HepG2 (cell line): ENCODE results near the gene NPB. TPM values are rescaled to one million over a fixed set of nuclear protein-coding genes. Genes with fewer than 3 reads are reported as not detected.

ENCODE experiments used
- DPF2 ChIP-seq: sonication (generic); formaldehyde crosslinking; IDR thresholded peaks from 2 replicates; pipeline ENCODE4 v1.4.0; 2020; ENCODE audit warnings: mild to moderate bottlenecking, low read depth, missing genetic modification reagents, borderline replicate concordance
- HNRNPL ChIP-seq: fragments of 200-400 bp; formaldehyde crosslinking; IDR thresholded peaks from 2 replicates; pipeline ENCODE4 v1.6.1; 2017; ENCODE audit warnings: mild to moderate bottlenecking, low read depth, low read length
- HOXA3 ChIP-seq: sonication (generic); formaldehyde crosslinking; IDR thresholded peaks from 2 replicates; pipeline ENCODE4 v1.5.0; 2020; ENCODE audit warnings: missing genetic modification reagents
- ISX ChIP-seq: sonication (generic); formaldehyde crosslinking; conservative IDR thresholded peaks from 2 replicates; pipeline ENCODE4 v1.5.0; 2020; ENCODE audit warnings: missing genetic modification reagents
- PHF8 ChIP-seq: sonication (generic); formaldehyde crosslinking; IDR thresholded peaks from 2 replicates; pipeline ENCODE4 v1.5.0; 2020; ENCODE audit warnings: missing genetic modification reagents
- RBM22 ChIP-seq: fragments of 200-400 bp; formaldehyde crosslinking; optimal IDR thresholded peaks from 2 replicates; pipeline ENCODE3; 2017; ENCODE audit warnings: mild to moderate bottlenecking, low read length, moderate library complexity
- RFX5 ChIP-seq: IDR thresholded peaks from 2 replicates; pipeline ENCODE4 v1.6.1; 2011; ENCODE audit warnings: low read depth, low read length, improper control_type of control experiment
- TRAFD1 ChIP-seq: sonication (generic); formaldehyde crosslinking; IDR thresholded peaks from 2 replicates; pipeline ENCODE4 v1.5.1; 2020; ENCODE audit warnings: missing genetic modification reagents, mild to moderate bottlenecking, borderline replicate concordance
- ZNF276 ChIP-seq: sonication (generic); formaldehyde crosslinking; IDR thresholded peaks from 2 replicates; pipeline ENCODE4 v1.4.0; 2020; ENCODE audit warnings: mild to moderate bottlenecking, low read depth, missing genetic modification reagents
- ZNF30 ChIP-seq: sonication (generic); formaldehyde crosslinking; IDR thresholded peaks from 2 replicates; pipeline ENCODE4 v1.5.0; 2020; ENCODE audit warnings: mild to moderate bottlenecking, missing genetic modification reagents
- ZNF33A ChIP-seq: sonication (generic); formaldehyde crosslinking; IDR thresholded peaks from 2 replicates; pipeline ENCODE4 v1.5.1; 2020; ENCODE audit warnings: missing genetic modification reagents, mild to moderate bottlenecking, moderate library complexity, borderline replicate concordance
- ZNF564 ChIP-seq: sonication (generic); formaldehyde crosslinking; IDR thresholded peaks from 2 replicates; pipeline ENCODE4 v1.8.1; 2023; ENCODE audit warnings: mild to moderate bottlenecking, missing genetic modification reagents
- ZNF703 ChIP-seq: sonication (generic); formaldehyde crosslinking; IDR thresholded peaks from 2 replicates; pipeline ENCODE4 v1.5.1; 2020; ENCODE audit warnings: missing genetic modification reagents, mild to moderate bottlenecking, moderate library complexity, borderline replicate concordance
- ZNF740 ChIP-seq: sonication (generic); formaldehyde crosslinking; IDR thresholded peaks from 2 replicates; pipeline ENCODE4 v1.4.0; 2020; ENCODE audit warnings: missing genetic modification reagents
- ZNF770 ChIP-seq: sonication (generic); formaldehyde crosslinking; IDR thresholded peaks from 2 replicates; pipeline ENCODE4 v1.5.0; 2020; ENCODE audit warnings: mild to moderate bottlenecking, missing genetic modification reagents
- polyA plus RNA-seq, 8 experiments: library from polyadenylated mRNA; depleted of rRNA in 3 of 8; stranded (reverse) in 7 of 8; unstranded in 1 of 8; fragments of >200 nt; fragmentation: Illumina TruSeq in 4 of 8; extraction: Trizol in 4 of 8; gene quantifications; 2 replicates each; pipeline versions ENCODE4 v1.2.1 to v1.2.3, GENCODE V29; 2011 to 2016; ENCODE audit warnings: low read depth in 4 of 8, missing spikeins in 1 of 8, mixed read lengths in 1 of 8; ENCODE audit not compliant: insufficient read depth in 1 of 8
- total RNA-seq, 5 experiments: library from RNA; depleted of rRNA; stranded (reverse); fragments of >200 nt; fragmentation: Illumina TruSeq; extraction: Trizol; gene quantifications; 2 replicates each; pipeline ENCODE4 v1.2.3, GENCODE V29; 2016; ENCODE audit warnings: low read depth in 1 of 5
- TF ChIP-seq, protein P1 (sequence below), 2 experiments: fragments of 450-650 bp in 1 of 2; sonication (generic) in 1 of 2; formaldehyde crosslinking; IDR thresholded peaks; 2 replicates each; pipeline versions ENCODE4 v1.5.0 to v1.8.0; 2020 to 2022; ENCODE audit warnings: mild to moderate bottlenecking in 1 of 2, missing genetic modification reagents in 1 of 2
- TF ChIP-seq, protein P2 (sequence below): sonication (generic); formaldehyde crosslinking; IDR thresholded peaks from 2 replicates; pipeline ENCODE4 v1.5.1; 2020; ENCODE audit warnings: mild to moderate bottlenecking, missing genetic modification reagents

The NPB gene
- total and polyA plus RNA-seq, 2 of the 13 experiments (the other 11 are each of a cell fraction or from before 2014, with no cell fraction given) = 0.11 to 0.93 TPM

GRCh38 chr17:81860756-81861568 is 41.1 kb upstream of the NPB start (continued):
- TF ChIP-seq ZNF276 (CRISPR knock-in tag) (peak; percentile 10), ZNF770 (CRISPR knock-in tag) (0 out of 2 replicates have a peak, but pooled peaks have one; percentile 3), TRAFD1 (CRISPR knock-in tag) (no peak), ISX (CRISPR knock-in tag) (no peak), ZNF703 (CRISPR knock-in tag) (peak; percentile 84; the same call in 1 of the 2 replicates), ZNF564 (CRISPR knock-in tag) (no peak; the same call in 1 of the 2 replicates), RBM22 (peak; percentile 60), ZNF740 (CRISPR knock-in tag) (0 out of 2 replicates have a peak, but pooled peaks have one; percentile 83), HNRNPL (peak; percentile 51; the same call in 1 of the 2 replicates), ZNF33A (CRISPR knock-in tag) (no peak), RFX5 (peak; percentile 81), ZNF30 (CRISPR knock-in tag) (no peak), DPF2 (no peak), PHF8 (CRISPR knock-in tag) (peak; percentile 97), HOXA3 (CRISPR knock-in tag) (peak; percentile 93)
- TF ChIP-seq, protein P1, sequence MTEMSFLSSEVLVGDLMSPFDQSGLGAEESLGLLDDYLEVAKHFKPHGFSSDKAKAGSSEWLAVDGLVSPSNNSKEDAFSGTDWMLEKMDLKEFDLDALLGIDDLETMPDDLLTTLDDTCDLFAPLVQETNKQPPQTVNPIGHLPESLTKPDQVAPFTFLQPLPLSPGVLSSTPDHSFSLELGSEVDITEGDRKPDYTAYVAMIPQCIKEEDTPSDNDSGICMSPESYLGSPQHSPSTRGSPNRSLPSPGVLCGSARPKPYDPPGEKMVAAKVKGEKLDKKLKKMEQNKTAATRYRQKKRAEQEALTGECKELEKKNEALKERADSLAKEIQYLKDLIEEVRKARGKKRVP (CRISPR knock-in tag; IDR thresholded peaks at IDR 0.05) = peak in 1 of 2 experiments; percentile 99; a peak in 2 of 4 replicates
- TF ChIP-seq, protein P2, sequence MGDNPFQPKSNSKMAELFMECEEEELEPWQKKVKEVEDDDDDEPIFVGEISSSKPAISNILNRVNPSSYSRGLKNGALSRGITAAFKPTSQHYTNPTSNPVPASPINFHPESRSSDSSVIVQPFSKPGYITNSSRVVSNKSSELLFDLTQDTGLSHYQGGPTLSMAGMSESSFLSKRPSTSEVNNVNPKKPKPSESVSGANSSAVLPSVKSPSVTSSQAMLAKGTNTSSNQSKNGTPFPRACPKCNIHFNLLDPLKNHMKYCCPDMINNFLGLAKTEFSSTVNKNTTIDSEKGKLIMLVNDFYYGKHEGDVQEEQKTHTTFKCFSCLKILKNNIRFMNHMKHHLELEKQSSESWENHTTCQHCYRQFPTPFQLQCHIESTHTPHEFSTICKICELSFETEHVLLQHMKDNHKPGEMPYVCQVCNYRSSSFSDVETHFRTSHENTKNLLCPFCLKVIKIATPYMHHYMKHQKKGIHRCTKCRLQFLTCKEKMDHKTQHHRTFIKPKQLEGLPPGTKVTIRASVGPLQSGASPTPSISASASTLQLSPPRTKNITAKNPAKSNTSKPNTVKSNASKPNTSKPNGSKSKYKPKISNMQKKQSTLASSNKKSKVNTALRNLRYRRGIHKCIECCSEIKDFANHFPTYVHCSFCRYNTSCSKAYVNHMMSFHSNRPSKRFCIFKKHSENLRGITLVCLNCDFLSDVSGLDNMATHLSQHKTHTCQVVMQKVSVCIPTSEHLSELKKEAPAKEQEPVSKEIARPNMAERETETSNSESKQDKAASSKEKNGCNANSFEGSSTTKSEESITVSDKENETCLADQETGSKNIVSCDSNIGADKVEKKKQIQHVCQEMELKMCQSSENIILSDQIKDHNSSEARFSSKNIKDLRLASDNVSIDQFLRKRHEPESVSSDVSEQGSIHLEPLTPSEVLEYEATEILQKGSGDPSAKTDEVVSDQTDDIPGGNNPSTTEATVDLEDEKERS (CRISPR knock-in tag) = 0 out of 2 replicates have a peak, but pooled peaks have one; percentile 40
